Right lobe of liver (tissue), 6 donors: Measurements from ENCODE around the gene UQCC2. TPM values are rescaled to one million over a fixed set of nuclear protein-coding genes. Genes with fewer than 3 reads are reported as not detected.

Source experiments
- ATAC-seq, 4 donors: fragments of 200-7000 bp; cut with Tn5 transposase; one replicate each; pipeline ENCODE4 v1.9.1; 2020; ENCODE audit warnings: mild to moderate bottlenecking in 4 of 4, moderate library complexity in 4 of 4
- DNase-seq, 3 donors: peaks; one replicate each; pipeline ENCODE4 v3.0.0-alpha.2; 2020
- H3K27ac ChIP-seq, 3 donors: fragments of 200-600 bp; one replicate each; pipeline ENCODE4 v1.8.0; 2022
- H3K27me3 ChIP-seq, 2 donors: fragments of 200-600 bp; one replicate each; pipeline ENCODE4 v1.8.0; 2022
- H3K36me3 ChIP-seq, 4 donors: fragments of 200-600 bp; sonication (generic) in 1 of 4; one replicate each; pipeline versions ENCODE4 v1.5.1 to v1.8.0; 2017 to 2022; ENCODE audit warnings: control low read depth in 1 of 4
- H3K4me1 ChIP-seq, 4 donors: fragments of 200-600 bp; sonication (generic) in 1 of 4; one replicate each; pipeline versions ENCODE4 v1.5.1 to v1.8.0; 2017 to 2022; ENCODE audit warnings: control low read depth in 1 of 4
- H3K4me3 ChIP-seq, 3 donors: fragments of 200-600 bp; one replicate each; pipeline ENCODE4 v1.8.0; 2022
- H3K9me3 ChIP-seq, 4 donors: fragments of 200-600 bp; sonication (generic) in 1 of 4; one replicate each; pipeline versions ENCODE4 v1.5.1 to v1.8.0; 2017 to 2022; ENCODE audit warnings: control low read depth in 1 of 4
- POLR2A ChIP-seq: fragments of 450-650 bp; IDR thresholded peaks from one replicate; pipeline ENCODE4 v1.6.1; 2017; ENCODE audit warnings: antibody characterized with exemption, mild to moderate bottlenecking
- WGBS: methylation state at CpG from one replicate; pipeline ENCODE4 v1.1.6; 2018; ENCODE audit warnings: low coverage, low lambda C conversion rate; ENCODE audit not compliant: insufficient coverage; ENCODE audit errors: missing lambda C conversion rate; 5-methylcytosine and 5-hydroxymethylcytosine counted together
- intact Hi-C, 2 donors: fragments of 100-400 bp; cut with DNase I; formaldehyde crosslinking; loops; one replicate each; pipeline versions ENCODE4 v1.11.2 to v1.14.1; 2022
- total RNA-seq, 6 experiments: library from RNA; depleted of rRNA in 2 of 6; stranded (reverse); fragments of >200 nt in 2 of 6; fragmentation: NEBNext Ultra II Directional in 3 of 6; extraction: Animal tissue kit (Norgen Biotek cat#: 25700) in 3 of 6; gene quantifications; one replicate each; pipeline versions ENCODE4 v1.1.0 to v1.2.4, GENCODE V29; 2016 to 2023
- TF ChIP-seq, protein P1 (sequence below), 4 donors: fragments of 200-600 bp in 3 of 4; fragments of 450-650 bp in 1 of 4; IDR thresholded peaks; one replicate each; pipeline versions ENCODE4 v1.5.1 to v1.8.0; 2016 to 2022; ENCODE audit warnings: antibody characterized with exemption in 4 of 4, mild to moderate bottlenecking in 2 of 4
- donor health status: DM: no; HTN: yes; CAD: no.
- donor health status: DM: no; HTN: no; CAD: no.
- donor health status: DM: no; HTN: no; CAD: no.
- donor health status: DM: no; HTN: yes; CAD: no.
- donor health status: DM: no; HTN: yes; CAD: no.

UQCC2 gene
- total RNA-seq, 6 experiments from 2014 or later = 23.7 to 38.4 (median 31.5) TPM

DNA sequence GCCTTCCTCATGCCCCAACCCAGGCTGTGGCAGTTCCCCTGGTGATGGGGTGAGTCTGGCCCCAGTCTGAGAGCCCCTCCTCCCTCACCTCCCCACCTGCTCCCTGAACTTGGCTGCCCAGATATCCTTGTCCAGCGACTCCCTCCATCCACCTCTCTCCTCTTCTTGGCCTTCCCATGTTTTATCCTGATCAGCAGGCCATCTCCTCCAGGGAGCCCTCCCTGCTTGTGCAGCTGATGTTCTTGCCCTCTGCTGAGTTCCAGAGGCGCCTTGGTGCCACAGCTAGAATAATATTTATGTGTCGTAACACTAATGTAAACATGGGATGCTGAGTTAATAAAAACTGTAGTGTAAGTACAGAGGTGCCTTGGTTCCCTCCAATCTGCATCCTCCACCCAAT, 45.6 kb upstream of the UQCC2 start:
- no peak overlapping the region for H3K27ac ChIP-seq
- peaks cover 0 to 38% (median 7%) of the 10 kb centered on the region in 4 donors for H3K4me1 ChIP-seq
- no peaks in the 10 kb centered on the region for H3K27me3 ChIP-seq
- H3K4me3 ChIP-seq = no peak overlapping the region
- DNase-seq (no peak), ATAC-seq (no peak)
- no peaks in the 10 kb centered on the region for H3K36me3 ChIP-seq
- 59% methylated on average over 2 of the region's 3 CpGs for WGBS
- no peaks in the 10 kb centered on the region for H3K9me3 ChIP-seq
- no peak for TF ChIP-seq POLR2A
- TF ChIP-seq, protein P1, sequence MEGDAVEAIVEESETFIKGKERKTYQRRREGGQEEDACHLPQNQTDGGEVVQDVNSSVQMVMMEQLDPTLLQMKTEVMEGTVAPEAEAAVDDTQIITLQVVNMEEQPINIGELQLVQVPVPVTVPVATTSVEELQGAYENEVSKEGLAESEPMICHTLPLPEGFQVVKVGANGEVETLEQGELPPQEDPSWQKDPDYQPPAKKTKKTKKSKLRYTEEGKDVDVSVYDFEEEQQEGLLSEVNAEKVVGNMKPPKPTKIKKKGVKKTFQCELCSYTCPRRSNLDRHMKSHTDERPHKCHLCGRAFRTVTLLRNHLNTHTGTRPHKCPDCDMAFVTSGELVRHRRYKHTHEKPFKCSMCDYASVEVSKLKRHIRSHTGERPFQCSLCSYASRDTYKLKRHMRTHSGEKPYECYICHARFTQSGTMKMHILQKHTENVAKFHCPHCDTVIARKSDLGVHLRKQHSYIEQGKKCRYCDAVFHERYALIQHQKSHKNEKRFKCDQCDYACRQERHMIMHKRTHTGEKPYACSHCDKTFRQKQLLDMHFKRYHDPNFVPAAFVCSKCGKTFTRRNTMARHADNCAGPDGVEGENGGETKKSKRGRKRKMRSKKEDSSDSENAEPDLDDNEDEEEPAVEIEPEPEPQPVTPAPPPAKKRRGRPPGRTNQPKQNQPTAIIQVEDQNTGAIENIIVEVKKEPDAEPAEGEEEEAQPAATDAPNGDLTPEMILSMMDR (IDR thresholded peaks at IDR 0.05) = no peak
- intact Hi-C loops = no loop called here

DNA sequence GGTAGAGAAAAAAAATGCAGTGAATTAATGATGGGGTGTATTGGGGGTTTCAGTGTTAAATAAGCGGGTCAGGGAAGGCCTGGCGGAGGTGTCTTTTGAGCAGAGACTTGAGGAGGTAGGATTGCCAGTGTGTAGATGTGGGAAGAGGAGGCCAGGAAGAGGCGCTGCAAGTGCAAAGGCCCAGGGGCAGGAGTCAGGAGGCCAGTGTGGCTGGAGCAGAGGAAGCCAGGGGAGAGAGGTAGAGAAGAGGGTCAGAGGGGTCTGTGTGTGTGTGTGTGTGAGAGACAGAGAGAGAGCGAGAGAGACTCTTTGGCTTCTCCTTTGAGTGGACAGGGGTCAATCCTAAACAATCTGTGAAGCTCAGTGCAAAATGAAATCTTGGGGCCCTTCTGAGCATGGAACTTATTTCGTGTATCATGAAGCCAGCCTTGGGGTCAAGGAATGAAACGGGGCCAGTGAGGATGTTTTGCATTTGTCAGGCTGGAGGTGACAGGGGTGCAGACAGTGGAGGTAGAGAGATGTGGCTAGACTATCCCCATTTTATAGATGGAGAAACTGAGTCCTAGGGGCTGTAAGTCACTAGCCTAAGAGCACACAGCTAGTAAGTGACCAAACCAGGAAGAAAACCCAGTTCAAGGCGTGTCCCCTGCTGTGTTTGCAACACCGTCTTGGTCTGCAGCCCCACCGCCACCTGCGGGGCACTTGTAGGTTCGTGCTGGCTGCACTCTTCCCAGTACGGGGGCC, 44.9 kb upstream of the UQCC2 start:
- H3K36me3 ChIP-seq = no peaks in the 10 kb centered on the region
- intact Hi-C loops = no loop called here
- no peak overlapping the region for H3K4me3 ChIP-seq
- H3K27me3 ChIP-seq = no peaks in the 10 kb centered on the region
- no peak for TF ChIP-seq POLR2A
- TF ChIP-seq, protein P1 (IDR thresholded peaks at IDR 0.05) = no peak
- ATAC-seq = no peak
- no peak for DNase-seq
- H3K27ac ChIP-seq = no peak overlapping the region
- H3K4me1 ChIP-seq = peaks cover 0 to 38% (median 4%) of the 10 kb centered on the region in 4 donors
- WGBS = 93% methylated on average over 9 of the region's 12 CpGs
- H3K9me3 ChIP-seq = no peaks in the 10 kb centered on the region

DNA sequence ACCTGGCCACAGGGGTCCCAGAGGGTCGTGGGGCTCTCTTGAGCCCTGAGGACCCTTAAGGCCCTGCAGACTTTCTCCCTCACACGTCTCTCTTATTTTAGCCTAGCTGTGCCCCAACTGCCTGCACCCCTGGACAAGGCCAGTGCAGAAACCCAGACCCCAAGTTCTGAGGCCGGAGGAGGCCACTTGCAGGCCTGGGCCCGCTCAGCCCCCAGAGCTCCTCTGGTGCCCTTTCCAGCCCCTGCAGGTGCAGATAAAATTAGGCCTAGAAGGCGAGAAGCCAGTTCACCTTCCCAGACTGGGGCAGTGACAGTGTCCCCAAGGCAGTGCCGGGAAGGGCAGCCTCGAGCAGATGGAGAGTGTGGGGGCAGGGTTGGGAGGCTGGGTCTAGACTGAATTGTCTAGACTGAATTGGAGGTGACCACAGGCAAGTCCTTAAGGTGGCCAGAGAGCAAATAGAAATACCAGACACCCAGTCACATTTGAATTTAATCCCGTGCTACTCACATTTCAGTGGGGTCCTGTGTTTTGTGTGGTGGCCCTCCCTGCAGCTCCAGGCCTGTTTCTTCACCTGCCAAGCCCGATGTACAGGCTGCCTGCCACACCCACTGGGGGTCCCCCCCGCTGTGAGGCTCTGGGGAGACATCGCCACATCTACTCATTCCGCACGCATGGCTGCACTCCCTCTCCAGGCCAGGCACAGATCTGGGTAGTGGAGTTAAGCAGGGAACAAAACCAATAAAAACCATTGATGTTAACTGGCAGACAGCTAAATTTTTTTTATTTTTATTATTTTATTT, 43.8 kb upstream of the UQCC2 start:
- no peaks in the 10 kb centered on the region for H3K36me3 ChIP-seq
- TF ChIP-seq POLR2A = no peak
- TF ChIP-seq, protein P1 (IDR thresholded peaks at IDR 0.05) = no peak
- no peak for ATAC-seq
- DNase-seq = no peak
- H3K4me1 ChIP-seq = peaks cover 0 to 33% (median 4%) of the 10 kb centered on the region in 4 donors
- H3K27ac ChIP-seq = no peak overlapping the region
- H3K4me3 ChIP-seq = no peak overlapping the region
- WGBS = 80% methylated on average over 7 of the region's 13 CpGs
- intact Hi-C loops = no loop called here
- no peaks in the 10 kb centered on the region for H3K9me3 ChIP-seq
- H3K27me3 ChIP-seq = no peaks in the 10 kb centered on the region

DNA sequence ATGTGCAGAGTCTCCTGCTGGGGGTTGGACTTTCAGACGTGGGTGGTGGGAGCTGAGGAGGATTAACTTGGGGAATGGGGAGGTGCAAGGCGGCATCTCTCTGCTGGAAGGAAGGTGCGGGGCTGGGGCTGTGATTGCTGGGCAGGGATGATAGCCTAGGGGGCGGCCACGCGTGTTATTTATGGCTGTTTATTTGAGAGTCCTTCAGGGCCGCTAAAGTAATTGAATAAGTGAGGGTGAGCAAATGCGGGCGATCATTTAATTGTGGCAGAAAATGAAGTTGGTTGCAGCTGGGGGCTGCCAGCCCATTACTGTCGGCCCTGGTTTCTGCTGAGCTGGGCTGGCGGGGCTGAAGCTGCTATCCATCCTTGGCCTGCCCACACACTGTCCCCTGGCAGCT, 42.7 kb upstream of the UQCC2 start:
- Histone ChIP-seq H3K9me3 (no peaks in the 10 kb centered on the region), H3K4me3 (no peak overlapping the region), H3K27me3 (no peaks in the 10 kb centered on the region), H3K36me3 (no peaks in the 10 kb centered on the region), H3K27ac (no peak overlapping the region), H3K4me1 (peaks cover 0 to 29% (median 4%) of the 10 kb centered on the region in 4 donors)
- no peak for ATAC-seq
- TF ChIP-seq, protein P1 (IDR thresholded peaks at IDR 0.05) = no peak
- TF ChIP-seq POLR2A = no peak
- intact Hi-C loops = no loop called here
- WGBS = 78% methylated on average over 8 of the region's 11 CpGs
- no peak for DNase-seq
